Upper lobe of right lung (tissue), 1 donor: Measurements from ENCODE around the gene ADRB1. TPM values are rescaled to one million over a fixed set of nuclear protein-coding genes. Genes with fewer than 3 reads are reported as not detected.
A peak's percentile ranks its signal among the peaks of the same experiment; 100 is the strongest.

Experiments
- ATAC-seq: fragments of 200-7000 bp; cut with Tn5 transposase; one replicate; pipeline ENCODE4 v1.9.1; 2020; ENCODE audit warnings: mild to moderate bottlenecking, moderate library complexity
- DNase-seq: peaks from one replicate; pipeline ENCODE4 v3.0.0-alpha.2; 2020
- H3K27ac ChIP-seq: fragments of 200-600 bp; one replicate; pipeline ENCODE4 v1.8.0; 2022
- H3K27me3 ChIP-seq: fragments of 200-600 bp; one replicate; pipeline ENCODE4 v1.8.0; 2022; ENCODE audit warnings: mild to moderate bottlenecking
- H3K36me3 ChIP-seq: fragments of 200-600 bp; one replicate; pipeline ENCODE4 v1.8.0; 2022
- H3K4me1 ChIP-seq: fragments of 200-600 bp; one replicate; pipeline ENCODE4 v1.8.0; 2022
- H3K4me3 ChIP-seq: fragments of 200-600 bp; one replicate; pipeline ENCODE4 v1.8.0; 2022; ENCODE audit warnings: mild to moderate bottlenecking
- H3K9me3 ChIP-seq: fragments of 200-600 bp; one replicate; pipeline ENCODE4 v1.8.0; 2022
- intact Hi-C: fragments of 100-400 bp; cut with DNase I; formaldehyde crosslinking; loops from one replicate; pipeline ENCODE4 v1.11.0; 2022
- total RNA-seq: library from RNA; stranded (reverse); fragmentation: NEBNext Ultra II Directional; extraction: Animal tissue kit (Norgen Biotek cat#: 25700); gene quantifications from one replicate; pipeline ENCODE4 v1.2.1, GENCODE V29; 2021
- TF ChIP-seq, protein P1 (sequence below): fragments of 200-600 bp; IDR thresholded peaks from one replicate; pipeline ENCODE4 v1.8.0; 2022; ENCODE audit warnings: antibody characterized with exemption
- donor health status: DM: no; HTN: yes; CAD: no; lungs with severe emphysema.

Gene ADRB1
- total RNA-seq, 1 donor from 2014 or later = 18.6 TPM

DNA sequence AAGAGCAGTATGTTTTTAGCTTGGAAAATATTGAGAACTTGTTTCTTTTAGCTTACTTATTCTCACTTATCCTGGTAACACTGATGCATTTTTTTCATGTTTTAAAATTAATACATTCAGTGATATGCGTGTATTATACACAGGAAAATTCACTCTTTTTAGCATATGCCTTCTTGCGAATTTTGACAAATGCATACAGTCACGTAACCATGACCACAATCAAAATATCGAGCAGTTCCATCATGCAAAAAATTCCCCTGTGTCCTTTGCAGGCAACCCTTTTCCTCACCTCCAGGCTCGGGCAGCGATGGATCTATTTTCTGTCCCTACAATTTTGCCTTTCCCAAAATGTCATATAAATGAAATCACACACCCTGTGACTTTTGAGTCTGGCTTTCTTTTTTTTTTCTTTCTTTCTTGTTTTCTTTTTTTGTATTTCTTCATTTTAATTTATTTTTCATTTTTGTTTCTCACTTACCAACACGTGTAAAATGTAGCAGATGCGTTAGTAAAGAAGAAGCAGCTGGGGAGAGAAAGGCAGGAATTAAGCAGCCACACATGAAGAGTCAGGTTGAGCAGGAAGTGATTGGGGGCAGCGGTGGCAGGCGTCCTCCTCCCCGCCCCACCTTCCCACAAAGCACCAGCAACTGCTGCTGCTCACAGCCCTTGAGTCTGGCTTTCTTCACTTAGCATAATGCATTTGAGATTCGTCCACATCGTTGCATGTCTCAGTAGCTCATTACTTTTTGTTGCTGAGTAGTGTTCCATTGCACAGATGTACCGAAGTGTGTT, 29.9 kb downstream of the ADRB1 start:
- TF ChIP-seq, protein P1, sequence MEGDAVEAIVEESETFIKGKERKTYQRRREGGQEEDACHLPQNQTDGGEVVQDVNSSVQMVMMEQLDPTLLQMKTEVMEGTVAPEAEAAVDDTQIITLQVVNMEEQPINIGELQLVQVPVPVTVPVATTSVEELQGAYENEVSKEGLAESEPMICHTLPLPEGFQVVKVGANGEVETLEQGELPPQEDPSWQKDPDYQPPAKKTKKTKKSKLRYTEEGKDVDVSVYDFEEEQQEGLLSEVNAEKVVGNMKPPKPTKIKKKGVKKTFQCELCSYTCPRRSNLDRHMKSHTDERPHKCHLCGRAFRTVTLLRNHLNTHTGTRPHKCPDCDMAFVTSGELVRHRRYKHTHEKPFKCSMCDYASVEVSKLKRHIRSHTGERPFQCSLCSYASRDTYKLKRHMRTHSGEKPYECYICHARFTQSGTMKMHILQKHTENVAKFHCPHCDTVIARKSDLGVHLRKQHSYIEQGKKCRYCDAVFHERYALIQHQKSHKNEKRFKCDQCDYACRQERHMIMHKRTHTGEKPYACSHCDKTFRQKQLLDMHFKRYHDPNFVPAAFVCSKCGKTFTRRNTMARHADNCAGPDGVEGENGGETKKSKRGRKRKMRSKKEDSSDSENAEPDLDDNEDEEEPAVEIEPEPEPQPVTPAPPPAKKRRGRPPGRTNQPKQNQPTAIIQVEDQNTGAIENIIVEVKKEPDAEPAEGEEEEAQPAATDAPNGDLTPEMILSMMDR = no peak
- Histone ChIP-seq H3K4me3 (no peak overlapping the region), H3K36me3 (no peaks in the 10 kb centered on the region), H3K27ac (no peak overlapping the region), H3K27me3 (no peaks in the 10 kb centered on the region), H3K9me3 (no peaks in the 10 kb centered on the region), H3K4me1 (no peaks in the 10 kb centered on the region)
- DNase-seq (no peak), ATAC-seq (no peak)
- intact Hi-C loops = no loop called here

DNA sequence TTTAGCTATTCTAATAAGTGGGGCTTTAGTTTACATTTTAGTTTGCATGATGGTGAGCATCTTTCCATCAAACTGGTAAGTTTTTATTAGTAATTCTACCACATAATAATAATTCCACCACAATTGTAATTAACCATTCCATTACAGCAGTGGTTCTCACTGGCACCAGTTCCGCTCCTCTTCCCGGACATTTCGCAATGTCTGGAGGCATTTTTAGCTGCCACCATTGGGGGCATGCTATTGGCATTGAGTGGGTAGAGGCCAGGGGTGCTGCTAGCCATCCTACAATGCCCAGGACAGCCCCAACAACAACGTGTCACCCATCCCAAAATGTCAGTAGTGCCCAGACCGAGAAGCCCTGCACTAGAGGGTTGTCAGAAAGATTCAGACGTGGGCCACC, 31.4 kb downstream of the ADRB1 start:
- TF ChIP-seq, protein P1 = no peak
- H3K27ac ChIP-seq = no peak overlapping the region
- H3K36me3 ChIP-seq = no peaks in the 10 kb centered on the region
- no peak for ATAC-seq
- no peaks in the 10 kb centered on the region for H3K27me3 ChIP-seq
- no peak overlapping the region for H3K4me3 ChIP-seq
- no peaks in the 10 kb centered on the region for H3K9me3 ChIP-seq
- intact Hi-C loops = no loop called here
- DNase-seq = no peak
- no peaks in the 10 kb centered on the region for H3K4me1 ChIP-seq

DNA sequence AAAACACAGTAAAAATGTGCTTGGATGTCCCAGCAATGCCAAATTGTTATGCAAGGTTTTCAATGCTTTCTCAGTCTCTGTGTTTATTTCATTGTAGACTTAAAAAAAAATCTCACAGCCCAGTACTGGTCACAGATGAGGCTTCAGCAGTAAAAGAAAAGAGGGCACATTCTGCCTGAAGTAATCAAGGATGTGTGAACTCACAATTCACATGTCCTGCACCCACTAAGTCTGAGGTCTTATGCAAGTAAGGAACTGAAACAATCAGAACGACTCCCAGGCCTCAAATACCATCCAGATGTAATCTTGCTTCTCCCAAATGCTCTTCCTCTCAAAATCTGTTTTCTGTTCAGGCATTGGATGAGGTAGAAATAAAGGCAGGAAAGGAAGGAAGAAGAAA, 33.7 kb downstream of the ADRB1 start:
- ATAC-seq = peak; percentile 61
- H3K27me3 ChIP-seq = no peaks in the 10 kb centered on the region
- H3K4me1 ChIP-seq = no peaks in the 10 kb centered on the region
- no peak for DNase-seq
- TF ChIP-seq, protein P1 = no peak
- no peak overlapping the region for H3K4me3 ChIP-seq
- no peaks in the 10 kb centered on the region for H3K9me3 ChIP-seq
- intact Hi-C loops = no loop called here
- H3K27ac ChIP-seq = no peak overlapping the region
- no peaks in the 10 kb centered on the region for H3K36me3 ChIP-seq

DNA sequence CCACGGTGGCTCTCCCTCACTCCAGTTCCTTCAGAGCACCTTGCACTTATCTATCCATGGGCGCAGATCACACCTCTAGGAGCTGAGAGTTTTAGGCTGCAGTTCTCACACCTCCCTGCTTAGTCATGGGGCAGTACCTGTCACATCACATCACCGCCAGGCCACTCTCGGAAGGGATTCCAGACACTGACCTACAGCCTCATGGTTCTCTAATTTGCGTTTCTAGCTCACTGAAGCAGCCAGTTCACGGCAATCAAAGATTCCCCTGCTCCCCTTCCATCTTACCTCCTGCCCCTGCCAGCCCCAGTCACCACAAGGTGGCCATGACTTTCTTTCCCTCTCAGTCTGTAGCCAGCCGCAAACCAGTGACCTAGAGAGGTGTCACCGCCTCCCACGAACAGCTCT, 34.2 kb downstream of the ADRB1 start:
- intact Hi-C loops = no loop called here
- Histone ChIP-seq H3K9me3 (no peaks in the 10 kb centered on the region), H3K36me3 (no peaks in the 10 kb centered on the region), H3K4me3 (no peak overlapping the region), H3K4me1 (no peaks in the 10 kb centered on the region), H3K27ac (no peak overlapping the region), H3K27me3 (no peaks in the 10 kb centered on the region)
- no peak for DNase-seq
- TF ChIP-seq, protein P1 = no peak
- ATAC-seq = no peak

DNA sequence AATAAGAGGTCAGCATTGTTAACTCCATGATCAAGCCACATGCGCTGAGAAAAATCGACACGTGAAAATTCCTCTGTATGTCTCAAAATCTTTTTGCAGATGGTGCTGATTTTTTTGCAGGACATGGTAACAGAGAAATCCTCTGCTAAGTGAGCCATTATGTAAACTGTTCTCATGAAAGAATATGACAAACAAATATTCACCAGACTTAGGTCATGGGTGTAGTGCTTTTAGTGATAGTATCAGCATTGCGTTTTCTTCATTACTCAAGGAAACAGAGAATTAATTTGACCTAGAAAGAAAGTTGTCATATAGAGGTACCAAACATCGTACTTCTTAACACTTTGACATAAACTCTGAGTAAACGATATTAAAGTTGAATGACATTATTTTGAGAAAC, 34.7 kb downstream of the ADRB1 start:
- H3K27ac ChIP-seq = no peak overlapping the region
- H3K4me1 ChIP-seq = no peaks in the 10 kb centered on the region
- H3K4me3 ChIP-seq = no peak overlapping the region
- H3K9me3 ChIP-seq = no peaks in the 10 kb centered on the region
- no peaks in the 10 kb centered on the region for H3K36me3 ChIP-seq
- intact Hi-C loops = no loop called here
- TF ChIP-seq, protein P1 = no peak
- no peak for DNase-seq
- H3K27me3 ChIP-seq = no peaks in the 10 kb centered on the region
- ATAC-seq = no peak
